ENCODE measurements around the gene TJP3.

- TF ChIP-seq CTCF (conservative IDR thresholded peaks at IDR 0.05; ENCODE audit: low read depth in 2 of 2) (no peak), EZH2phosphoT487 (IDR thresholded peaks at IDR 0.05; ENCODE audit: unreplicated experiment) (no peak), POLR2AphosphoS5 (IDR thresholded peaks at IDR 0.05; ENCODE audit: low read depth) (no peak), STAT1 (IDR thresholded peaks at IDR 0.05; ENCODE audit: unreplicated experiment) (no peak), CREB1 (CRISPR knock-in tag; IDR thresholded peaks at IDR 0.05; ENCODE audit: low read depth) (no peak), EZH2 (IDR thresholded peaks at IDR 0.05; ENCODE audit: low read depth, unreplicated experiment) (no peak), ZNF114 (CRISPR knock-in tag; IDR thresholded peaks at IDR 0.05) (no peak), JUNB (IDR thresholded peaks at IDR 0.05; ENCODE audit: unreplicated experiment) (no peak), NANOG (IDR thresholded peaks at IDR 0.05; ENCODE audit: borderline replicate concordance) (no peak), ETS1 (IDR thresholded peaks at IDR 0.05) (no peak), ZNF331 (CRISPR knock-in tag; IDR thresholded peaks at IDR 0.05; ENCODE audit: low read depth) (no peak), ZNF462 (CRISPR knock-in tag; IDR thresholded peaks at IDR 0.05) (no peak)
- TF ChIP-seq, protein P1, sequence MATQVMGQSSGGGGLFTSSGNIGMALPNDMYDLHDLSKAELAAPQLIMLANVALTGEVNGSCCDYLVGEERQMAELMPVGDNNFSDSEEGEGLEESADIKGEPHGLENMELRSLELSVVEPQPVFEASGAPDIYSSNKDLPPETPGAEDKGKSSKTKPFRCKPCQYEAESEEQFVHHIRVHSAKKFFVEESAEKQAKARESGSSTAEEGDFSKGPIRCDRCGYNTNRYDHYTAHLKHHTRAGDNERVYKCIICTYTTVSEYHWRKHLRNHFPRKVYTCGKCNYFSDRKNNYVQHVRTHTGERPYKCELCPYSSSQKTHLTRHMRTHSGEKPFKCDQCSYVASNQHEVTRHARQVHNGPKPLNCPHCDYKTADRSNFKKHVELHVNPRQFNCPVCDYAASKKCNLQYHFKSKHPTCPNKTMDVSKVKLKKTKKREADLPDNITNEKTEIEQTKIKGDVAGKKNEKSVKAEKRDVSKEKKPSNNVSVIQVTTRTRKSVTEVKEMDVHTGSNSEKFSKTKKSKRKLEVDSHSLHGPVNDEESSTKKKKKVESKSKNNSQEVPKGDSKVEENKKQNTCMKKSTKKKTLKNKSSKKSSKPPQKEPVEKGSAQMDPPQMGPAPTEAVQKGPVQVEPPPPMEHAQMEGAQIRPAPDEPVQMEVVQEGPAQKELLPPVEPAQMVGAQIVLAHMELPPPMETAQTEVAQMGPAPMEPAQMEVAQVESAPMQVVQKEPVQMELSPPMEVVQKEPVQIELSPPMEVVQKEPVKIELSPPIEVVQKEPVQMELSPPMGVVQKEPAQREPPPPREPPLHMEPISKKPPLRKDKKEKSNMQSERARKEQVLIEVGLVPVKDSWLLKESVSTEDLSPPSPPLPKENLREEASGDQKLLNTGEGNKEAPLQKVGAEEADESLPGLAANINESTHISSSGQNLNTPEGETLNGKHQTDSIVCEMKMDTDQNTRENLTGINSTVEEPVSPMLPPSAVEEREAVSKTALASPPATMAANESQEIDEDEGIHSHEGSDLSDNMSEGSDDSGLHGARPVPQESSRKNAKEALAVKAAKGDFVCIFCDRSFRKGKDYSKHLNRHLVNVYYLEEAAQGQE (IDR thresholded peaks at IDR 0.05; ENCODE audit: unreplicated experiment): no peak
These were observed 63.8 kb downstream of the TJP3 start, which contains the start of gene RAX2 for GRCh38 chr19:3771906-3772455.

All from GM23338 (cell line).